Hindlimb muscle (tissue), 1 donor: ENCODE results near the gene WDR77. TPM values are rescaled to one million over a fixed set of nuclear protein-coding genes. Genes with fewer than 3 reads are reported as not detected.
A peak's percentile ranks its signal among the peaks of the same experiment; 100 is the strongest.

ENCODE experiments used
- DNase-seq: peaks from one replicate; pipeline ENCODE4 v3.0.0-alpha.2; 2013
- polyA plus RNA-seq: library from polyadenylated mRNA; unstranded; fragments of 120-200 nt; gene quantifications from one replicate; pipeline ENCODE4 v1.2.1, GENCODE V29; 2013; ENCODE audit not compliant: insufficient read length

The WDR77 gene
- 35.6 TPM for polyA plus RNA-seq

GRCh38 chr1:111448918-111449702 is at the start of gene WDR77, which contains the start of gene ATP5PB:
Gene WDR77, minus strand, starts transcription at chr1:111449256. Its CDS starts 87 bp downstream, at chr1:111449169.
Gene ATP5PB, plus strand, starts transcription at chr1:111449464. Its CDS starts 78 bp downstream, at chr1:111449542.
- DNase-seq = peak; percentile 97

DNA sequence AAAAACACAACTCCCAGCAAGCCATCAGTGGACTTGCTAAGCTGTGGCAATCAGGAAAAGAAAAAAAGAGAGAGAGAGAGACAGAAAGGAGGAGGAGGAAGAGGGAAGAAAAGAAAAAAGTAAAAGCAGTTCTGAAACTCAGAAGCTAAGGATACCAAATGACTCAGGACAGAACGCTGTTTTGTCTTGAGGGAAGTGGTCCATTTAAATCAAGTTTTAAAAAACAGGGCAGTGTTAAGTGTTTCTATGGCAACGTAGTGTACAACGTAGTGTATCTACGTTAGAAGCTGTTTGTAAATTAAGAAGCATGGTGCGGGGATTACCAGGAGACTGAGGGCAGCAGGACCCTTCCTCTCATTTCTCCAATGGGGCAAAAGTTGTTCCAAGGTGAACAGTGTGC is 48.5 kb upstream of the WDR77 start:
- DNase-seq = no peak

DNA sequence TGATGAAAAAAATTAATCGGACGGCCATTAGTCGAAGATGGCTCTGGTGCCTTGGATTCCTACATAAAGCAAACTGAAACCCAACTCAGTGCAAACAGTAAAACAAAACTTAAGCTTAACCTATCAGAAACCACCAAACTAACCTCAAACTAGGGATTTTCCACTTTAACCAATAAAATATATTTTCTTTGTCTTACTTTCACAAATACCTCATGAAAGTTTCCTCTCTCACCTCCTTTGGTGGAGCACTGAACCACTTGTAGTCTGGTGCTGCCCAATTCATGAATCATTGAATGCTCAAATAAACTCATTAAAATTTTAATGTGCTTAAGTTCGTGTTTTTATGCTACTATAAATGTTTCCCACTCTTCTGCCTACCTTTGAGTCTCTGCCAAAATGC is 47.3 kb upstream of the WDR77 start:
- DNase-seq = no peak

DNA sequence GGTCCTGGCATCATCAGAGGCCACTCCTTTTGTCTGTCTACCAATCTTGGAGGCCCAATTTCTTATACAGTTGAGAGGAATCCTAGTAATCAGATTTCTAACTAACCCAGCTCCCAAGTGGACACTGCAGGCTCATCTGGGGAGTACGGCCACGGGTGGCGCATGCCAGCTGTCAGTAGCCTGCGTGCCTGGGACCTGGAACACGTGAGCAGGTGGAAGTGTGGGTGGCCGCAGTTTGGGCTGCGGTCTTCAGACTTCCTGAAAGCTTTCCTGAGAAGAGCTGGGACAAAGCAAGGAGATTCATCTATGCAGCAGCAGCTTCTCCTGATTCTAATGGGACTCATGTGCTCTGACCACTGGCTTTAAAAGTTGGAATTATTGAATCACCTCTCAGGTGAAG is 42.0 kb upstream of the WDR77 start:
- no peak for DNase-seq

DNA sequence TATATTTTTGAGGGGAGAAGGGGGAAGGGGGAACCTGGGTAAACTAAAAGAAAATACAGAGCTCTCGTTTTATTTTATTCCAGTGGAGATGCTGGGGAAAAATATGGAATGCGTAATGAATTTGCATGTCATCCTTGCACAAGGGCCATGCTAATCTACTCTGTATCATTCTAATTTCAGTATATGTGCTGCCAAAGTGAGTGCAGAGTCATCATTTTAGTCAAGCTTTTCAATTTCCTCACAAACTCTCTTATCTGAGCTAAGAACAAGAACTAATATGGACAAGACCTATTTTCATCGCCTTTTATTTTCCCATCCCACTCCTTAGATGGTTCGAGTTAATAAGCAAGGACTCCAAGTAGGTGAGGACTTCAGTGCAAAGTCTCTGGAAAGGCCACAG is 41.2 kb upstream of the WDR77 start:
- no peak for DNase-seq

DNA sequence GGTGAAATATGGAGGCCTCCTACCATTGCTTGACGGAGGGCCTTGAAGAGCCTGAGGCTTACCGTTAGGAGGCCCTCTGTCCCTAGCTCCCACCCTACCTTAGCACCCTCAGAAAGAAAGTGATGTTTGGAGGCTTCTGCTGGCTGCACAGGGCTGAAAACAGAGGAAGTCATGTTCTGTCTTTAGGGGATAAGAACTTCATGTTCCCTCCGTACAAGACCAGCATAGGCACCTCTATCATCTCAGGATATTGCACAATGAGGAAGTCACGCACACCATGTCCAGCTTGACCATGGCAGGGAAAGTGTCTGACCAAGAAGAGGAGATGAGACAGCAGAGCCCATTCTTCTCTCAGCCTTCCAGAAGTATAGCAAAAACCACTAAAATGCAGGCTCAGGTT is 40.5 kb upstream of the WDR77 start:
- DNase-seq = no peak

- DNase-seq = no peak
These were observed 39.6 kb upstream of the WDR77 start for GRCh38 chr1:111488669-111489068.

DNA sequence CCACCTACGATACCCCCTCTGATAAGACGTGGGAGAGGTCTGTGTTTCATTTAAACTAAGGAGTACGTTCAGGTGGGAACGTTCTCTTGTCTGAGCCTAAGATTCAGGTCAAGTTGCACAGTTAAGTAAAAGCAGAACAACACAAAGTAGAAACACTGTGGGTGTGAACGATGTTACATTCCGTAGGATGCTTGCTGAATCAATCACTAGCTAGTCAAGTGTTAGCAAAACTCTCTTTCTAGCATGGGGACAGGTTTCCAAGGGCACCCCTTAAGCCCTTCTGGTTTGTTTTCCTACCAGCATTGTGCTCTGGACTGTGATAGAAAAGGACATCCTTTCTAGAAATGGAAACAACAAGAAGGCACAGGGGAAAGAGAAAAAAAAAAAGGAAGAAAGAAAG is 38.1 kb upstream of the WDR77 start:
- no peak for DNase-seq

GRCh38 chr1:111486431-111486830 is 37.4 kb upstream of the WDR77 start:
- DNase-seq = no peak

DNA sequence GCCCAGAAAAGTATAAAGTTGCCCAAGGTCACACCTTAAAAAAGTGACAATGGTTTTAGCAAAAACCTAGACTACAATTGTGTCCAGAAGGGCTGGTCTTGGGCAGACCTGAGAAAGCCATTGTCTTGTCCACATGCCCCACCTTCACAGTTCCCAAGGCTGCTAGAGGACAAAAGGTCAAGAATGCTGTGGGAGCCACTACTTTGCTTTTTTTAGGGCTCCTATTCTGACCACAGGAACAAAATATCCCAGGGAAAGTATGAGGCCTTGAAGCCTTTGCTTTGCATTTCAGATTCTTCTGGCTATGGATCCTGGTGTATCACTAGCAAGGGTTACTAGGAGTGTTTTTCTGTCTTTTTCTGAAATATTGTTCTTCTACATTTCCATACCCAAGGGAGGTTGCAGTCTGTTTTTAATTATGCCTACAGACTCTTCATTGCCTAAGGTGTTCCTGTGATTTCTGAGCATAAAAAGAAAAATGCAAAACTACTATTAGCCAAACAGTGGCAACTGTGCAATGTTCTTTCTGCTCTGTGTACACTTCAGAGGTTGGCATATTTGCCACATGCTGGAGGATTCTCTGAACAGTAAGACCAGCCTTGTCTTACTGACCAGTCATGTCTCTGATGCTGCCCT is 35.5 kb upstream of the WDR77 start:
- DNase-seq = no peak

DNA sequence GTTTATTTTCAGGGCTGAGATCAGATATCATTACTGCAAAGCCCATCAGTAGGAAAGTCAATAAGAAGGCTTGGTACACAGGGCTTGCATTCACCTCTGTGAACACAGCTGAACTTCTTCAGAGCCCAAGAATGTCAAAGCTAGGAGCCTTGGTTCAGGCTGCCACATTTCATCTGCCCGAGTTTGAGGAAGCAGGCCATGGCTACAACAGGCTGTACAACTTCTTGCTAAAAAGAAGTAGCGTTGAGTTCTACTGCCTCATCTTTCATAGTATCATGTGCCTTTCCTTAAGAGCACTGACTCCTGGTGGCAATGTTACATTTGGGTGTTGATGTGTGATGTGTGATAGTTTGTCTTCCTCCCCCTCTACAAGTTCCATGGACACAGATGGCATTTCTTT is 34.8 kb upstream of the WDR77 start:
- no peak for DNase-seq

DNA sequence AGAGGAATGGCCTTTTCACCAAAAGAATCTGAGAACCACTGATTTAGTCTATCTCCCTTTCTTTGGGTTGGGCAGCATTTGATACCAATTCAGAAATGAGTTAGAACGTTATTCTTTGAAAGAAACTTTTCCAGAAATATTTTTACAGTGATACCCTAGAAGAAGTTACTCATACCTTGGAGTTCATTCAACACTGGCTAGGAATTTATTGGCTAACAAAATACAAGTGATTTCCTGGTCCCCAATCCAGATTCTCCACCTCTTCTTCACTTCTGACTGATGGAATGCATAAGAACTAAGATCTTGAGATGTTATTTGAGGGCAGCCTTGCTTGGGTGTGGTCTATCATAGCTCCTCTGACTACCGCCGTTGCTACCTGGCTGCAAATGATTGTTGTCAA is 34.1 kb upstream of the WDR77 start:
- DNase-seq = no peak

DNA sequence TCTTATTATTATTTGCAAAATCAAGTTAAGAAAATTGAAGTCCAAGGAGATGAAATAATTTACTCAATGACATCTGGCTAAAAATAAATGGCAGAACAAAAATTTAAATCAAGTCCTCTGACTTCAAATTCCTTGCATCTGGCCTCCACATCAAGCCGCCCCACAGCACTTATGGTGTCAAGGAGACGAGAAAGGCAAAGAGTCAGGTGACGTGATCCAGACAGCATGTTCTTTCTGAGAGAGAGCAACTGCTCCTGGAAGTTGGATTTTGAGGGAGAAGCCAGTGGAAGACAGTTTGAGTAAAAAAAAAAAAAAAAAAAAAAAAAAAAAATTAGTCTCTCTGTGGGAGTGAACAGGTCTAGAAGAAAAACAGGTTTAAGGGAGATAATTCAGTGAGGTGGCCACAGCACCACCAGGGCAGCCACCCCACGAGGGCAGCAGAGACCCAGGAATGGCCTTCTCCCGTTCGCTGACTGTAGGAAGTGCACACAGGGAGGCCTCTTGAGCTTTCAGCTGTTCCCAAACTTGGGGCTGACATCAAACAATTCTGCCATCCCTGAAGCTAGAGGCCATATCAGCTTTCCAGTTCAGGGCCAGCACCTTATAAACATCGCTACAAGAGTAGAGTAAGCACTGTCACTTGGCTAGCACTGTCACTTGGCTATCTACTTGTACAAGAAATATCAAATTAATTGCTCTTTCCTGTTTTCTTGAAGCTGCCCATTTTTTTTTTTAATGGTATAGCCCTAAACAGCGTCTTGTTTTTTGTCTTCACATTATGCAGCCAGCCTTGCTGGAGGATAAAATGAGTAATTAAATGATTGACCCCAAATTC is 32.5 kb upstream of the WDR77 start:
- DNase-seq = peak; percentile 67

GRCh38 chr1:111480674-111481073 is 31.6 kb upstream of the WDR77 start:
- DNase-seq = no peak

GRCh38 chr1:111476761-111477309 is 27.8 kb upstream of the WDR77 start:
- no peak for DNase-seq

DNA sequence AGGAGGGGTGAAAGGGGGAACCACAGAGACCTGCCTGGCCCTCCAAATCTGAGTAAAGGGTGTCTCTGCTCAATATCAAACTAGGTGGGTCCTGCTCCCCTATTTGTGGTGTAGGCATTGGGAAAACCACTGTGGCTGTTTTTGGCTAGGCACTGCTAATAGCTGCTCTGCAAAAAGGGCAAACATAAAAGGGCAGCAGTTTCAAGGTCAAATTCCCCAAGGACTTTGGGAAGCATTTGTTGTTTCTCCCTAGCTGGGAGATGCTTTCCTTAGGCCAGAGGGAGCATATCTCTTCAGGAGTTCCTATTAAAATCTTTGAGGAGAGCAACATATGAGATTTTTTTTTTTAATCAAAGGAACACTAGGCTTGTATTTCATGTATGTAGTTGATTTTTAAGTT is 27.2 kb upstream of the WDR77 start:
- no peak for DNase-seq

DNA sequence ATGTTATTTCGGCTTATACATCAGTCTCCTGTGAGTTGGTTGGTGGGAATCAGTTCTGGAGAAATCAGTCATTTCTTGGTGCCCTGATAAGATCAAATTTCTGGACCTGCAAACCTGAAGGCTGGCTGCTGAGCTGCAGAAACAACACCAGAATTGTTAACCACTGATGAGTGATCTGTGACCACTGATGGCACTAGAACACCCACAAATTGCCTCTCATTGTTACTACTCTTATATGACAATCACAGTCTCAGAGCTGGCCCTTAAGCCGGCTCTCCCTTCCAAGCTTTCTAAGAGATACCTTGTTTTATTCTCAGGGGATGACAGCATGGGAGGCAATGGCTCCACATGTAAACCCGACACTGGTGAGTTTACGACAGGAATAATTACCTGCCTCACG is 26.6 kb upstream of the WDR77 start:
- no peak for DNase-seq

GRCh38 chr1:111474521-111474920 is 25.5 kb upstream of the WDR77 start:
- DNase-seq = no peak

DNA sequence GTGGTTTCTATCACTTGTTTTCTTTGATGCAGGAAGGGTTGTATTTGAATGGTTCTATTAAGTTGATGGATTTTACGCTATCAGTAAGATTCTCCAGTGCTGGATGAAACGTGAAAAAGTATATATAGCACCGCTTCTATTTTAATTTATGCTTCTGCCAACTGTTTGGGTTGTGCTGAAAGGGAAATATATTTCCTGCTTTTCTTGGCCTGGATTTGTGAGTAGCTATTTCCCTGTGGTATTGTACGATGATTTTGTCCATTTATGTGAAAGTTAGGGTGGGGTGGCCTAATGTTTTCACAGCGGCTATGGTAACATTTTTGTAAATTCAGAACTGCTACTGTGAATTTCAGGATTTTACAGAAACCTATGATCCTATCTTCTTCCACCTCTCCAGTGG is 25.1 kb upstream of the WDR77 start:
- DNase-seq = no peak

- no peak for DNase-seq
These were observed 22.5 kb upstream of the WDR77 start for GRCh38 chr1:111471538-111471937.

DNA sequence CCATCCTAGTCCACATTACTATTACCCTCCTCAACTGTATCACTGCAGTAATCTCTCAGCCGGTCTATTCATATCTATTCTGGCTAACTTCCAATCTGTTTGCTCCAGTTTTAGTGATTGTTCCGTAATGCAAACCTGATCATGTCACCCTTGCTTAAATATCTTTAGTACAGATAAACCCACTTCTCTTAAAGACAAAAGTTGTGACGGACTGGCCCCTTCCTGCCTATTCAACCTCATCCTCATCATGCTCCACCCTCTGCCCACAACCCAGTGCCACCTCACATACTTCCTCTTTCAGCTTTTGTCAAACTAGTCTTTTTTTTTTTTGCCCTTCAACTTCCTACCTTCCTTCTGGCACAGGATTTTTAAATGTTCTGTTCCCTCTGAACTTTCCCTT is 22.0 kb upstream of the WDR77 start:
- DNase-seq = no peak

DNA sequence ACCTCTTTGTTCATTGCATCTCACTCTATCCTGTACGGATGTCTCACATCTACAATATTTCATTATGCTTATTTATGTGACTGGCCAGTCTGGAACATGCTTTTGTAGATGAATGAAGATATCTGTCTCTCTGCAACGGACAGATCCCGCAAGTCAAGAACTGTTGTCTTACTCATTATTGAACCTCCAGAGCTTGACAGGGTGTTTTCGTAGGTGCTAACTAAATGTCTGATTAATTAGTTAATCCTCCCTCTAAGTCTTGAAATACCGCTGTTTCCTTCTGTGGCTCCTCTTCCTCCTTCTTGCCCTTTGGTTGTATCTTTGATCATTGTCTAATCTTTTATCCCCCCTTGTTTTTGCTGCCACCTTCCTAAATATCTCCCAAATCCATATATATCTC is 21.5 kb upstream of the WDR77 start:
- DNase-seq = no peak

GRCh38 chr1:111469539-111469938 is 20.5 kb upstream of the WDR77 start:
- no peak for DNase-seq
